Fibroblast of skin of left biceps (primary cell): ENCODE data around the gene PSMG3.

Experiments
- DNase-seq, 2 experiments: peaks; one replicate each; pipeline ENCODE4 v3.0.0-alpha.2; 2013; ENCODE audit warnings: low read depth in 2 of 2

The PSMG3 gene

GRCh38 chr7:1579481-1580421 is 9.9 kb upstream of the PSMG3 start:
- DNase-seq = no peak

GRCh38 chr7:1578513-1578912 is 8.7 kb upstream of the PSMG3 start:
- no peak for DNase-seq

GRCh38 chr7:1576521-1577253 is 6.9 kb upstream of the PSMG3 start:
- no peak for DNase-seq

GRCh38 chr7:1575809-1576208 is 6.0 kb upstream of the PSMG3 start:
- no peak for DNase-seq

GRCh38 chr7:1572111-1572822 is 2.4 kb upstream of the PSMG3 start:
- DNase-seq = no peak

GRCh38 chr7:1569440-1569832 is 396 bp downstream of the PSMG3 start:
- no peak for DNase-seq

GRCh38 chr7:1569016-1569415 is 816 bp downstream of the PSMG3 start:
- DNase-seq = no peak

- DNase-seq = no peak
Observed at GRCh38 chr7:1567896-1568510, 1.8 kb downstream of the PSMG3 start.

- no peak for DNase-seq
Observed at GRCh38 chr7:1567049-1567771, 2.6 kb downstream of the PSMG3 start.

GRCh38 chr7:1566687-1567048 is 3.2 kb downstream of the PSMG3 start:
- DNase-seq = no peak

GRCh38 chr7:1564603-1565022 is 5.2 kb downstream of the PSMG3 start:
- DNase-seq = no peak

GRCh38 chr7:1563981-1564602 is 5.7 kb downstream of the PSMG3 start:
- DNase-seq = no peak

- no peak for DNase-seq
Observed at GRCh38 chr7:1562597-1563051, 7.2 kb downstream of the PSMG3 start.

- no peak for DNase-seq
Observed at GRCh38 chr7:1562116-1562515, 7.7 kb downstream of the PSMG3 start.

- no peak for DNase-seq
Observed at GRCh38 chr7:1561036-1561940, 8.5 kb downstream of the PSMG3 start.

GRCh38 chr7:1560620-1561031 is 9.2 kb downstream of the PSMG3 start:
- DNase-seq = no peak

- no peak for DNase-seq
Observed at GRCh38 chr7:1559626-1560590, 9.9 kb downstream of the PSMG3 start.

GRCh38 chr7:1558841-1559625 is 10.8 kb downstream of the PSMG3 start:
- DNase-seq = no peak
